PC-9 (cell line): Measurements from ENCODE around the gene TMOD1. TPM values are rescaled to one million over a fixed set of nuclear protein-coding genes. Genes with fewer than 3 reads are reported as not detected.

ENCODE experiments used
- BruUV-seq: library from RNA; stranded (reverse); fragments of 400-500 nt; replicated peaks from 2 replicates; lab custom pipeline; 2021; lab: Mats Ljungman, UMichigan
- CTCF ChIA-PET: fragments of 300-600 bp; sonication (Branson Sonifier 250); formaldehyde crosslinking; loops from one replicate; lab custom pipeline; 2022; ENCODE audit warnings: antibody characterized with exemption; lab: Charles Lee
- POLR2A ChIA-PET: fragments of 300-600 bp; sonication (Branson Sonifier 250); formaldehyde crosslinking; loops from one replicate; lab custom pipeline; 2022; ENCODE audit warnings: antibody characterized with exemption; ENCODE audit not compliant: unreplicated experiment; lab: Charles Lee
- DNase-seq, 2 experiments: peaks; one replicate each; pipeline versions ENCODE4 v3.0.0 to v3.0.0-alpha.2; 2015 to 2022; ENCODE audit warnings: mixed read lengths in 1 of 2
- H2AFZ ChIP-seq: fragments of 200-600 bp; sonication (generic); 2 replicates; pipeline ENCODE4 v1.8.1; 2017; ENCODE audit warnings: antibody characterized with exemption
- H3F3A ChIP-seq: fragments of 200-600 bp; sonication (generic); 2 replicates; pipeline ENCODE4 v1.8.1; 2017; ENCODE audit warnings: antibody characterized with exemption, mild to moderate bottlenecking, low read depth; ENCODE audit not compliant: insufficient read depth
- H3K27ac ChIP-seq: fragments of 200-600 bp; sonication (generic); 2 replicates; pipeline ENCODE4 v1.6.1; 2016; ENCODE audit warnings: mixed run types
- H3K27me3 ChIP-seq: fragments of 200-600 bp; sonication (generic); 2 replicates; pipeline ENCODE4 v1.6.1; 2016; ENCODE audit warnings: low read depth, mixed run types; ENCODE audit not compliant: insufficient read depth
- H3K36me3 ChIP-seq: fragments of 200-600 bp; sonication (generic); 2 replicates; pipeline ENCODE4 v1.6.1; 2016; ENCODE audit warnings: low read depth, mixed run types
- H3K4me1 ChIP-seq: fragments of 200-600 bp; sonication (generic); replicated peaks from 2 replicates; pipeline ENCODE4 v1.6.1; 2016; ENCODE audit warnings: mixed run types; ENCODE audit not compliant: insufficient read depth
- H3K4me2 ChIP-seq: fragments of 200-600 bp; sonication (generic); 2 replicates; pipeline ENCODE4 v1.6.1; 2017; ENCODE audit warnings: mixed run types
- H3K4me3 ChIP-seq: fragments of 200-600 bp; sonication (generic); 2 replicates; pipeline ENCODE4 v1.6.1; 2016; ENCODE audit warnings: mixed run types
- H3K79me2 ChIP-seq: fragments of 200-600 bp; sonication (generic); 2 replicates; pipeline ENCODE4 v1.6.1; 2017; ENCODE audit warnings: low read depth, mixed run types
- H3K9me2 ChIP-seq: fragments of 200-600 bp; sonication (generic); 2 replicates; pipeline ENCODE4 v1.8.1; 2017; ENCODE audit warnings: mild to moderate bottlenecking; ENCODE audit not compliant: insufficient read depth
- H3K9me3 ChIP-seq: fragments of 200-600 bp; sonication (generic); 2 replicates; pipeline ENCODE4 v1.8.1; 2016; ENCODE audit warnings: low read depth; ENCODE audit not compliant: insufficient read depth
- H4K20me1 ChIP-seq: fragments of 200-600 bp; sonication (generic); 2 replicates; pipeline ENCODE4 v1.8.1; 2017; ENCODE audit not compliant: insufficient read depth
- EZH2 ChIP-seq: fragments of 200-600 bp; sonication (generic); IDR thresholded peaks from 2 replicates; pipeline ENCODE4 v1.8.0; 2017; ENCODE audit warnings: antibody characterized with exemption, low read depth
- intact Hi-C: fragments of 100-400 bp; cut with micrococcal nuclease; formaldehyde crosslinking; loops from one replicate; pipeline ENCODE4 v1.10.0; 2022; ENCODE audit not compliant: unreplicated experiment
- total RNA-seq: library from RNA; stranded (reverse); gene quantifications from 2 replicates; pipeline ENCODE4 v1.2.3, GENCODE V29; 2021
- TF ChIP-seq, protein P1 (sequence below): fragments of 200-600 bp; sonication (generic); conservative IDR thresholded peaks from 2 replicates; pipeline ENCODE4 v1.6.1; 2017; ENCODE audit warnings: mixed run types, antibody characterized with exemption, mild to moderate bottlenecking, moderate library complexity

The TMOD1 gene
- total RNA-seq, 1 experiment from 2014 or later: 6.8 TPM

DNA sequence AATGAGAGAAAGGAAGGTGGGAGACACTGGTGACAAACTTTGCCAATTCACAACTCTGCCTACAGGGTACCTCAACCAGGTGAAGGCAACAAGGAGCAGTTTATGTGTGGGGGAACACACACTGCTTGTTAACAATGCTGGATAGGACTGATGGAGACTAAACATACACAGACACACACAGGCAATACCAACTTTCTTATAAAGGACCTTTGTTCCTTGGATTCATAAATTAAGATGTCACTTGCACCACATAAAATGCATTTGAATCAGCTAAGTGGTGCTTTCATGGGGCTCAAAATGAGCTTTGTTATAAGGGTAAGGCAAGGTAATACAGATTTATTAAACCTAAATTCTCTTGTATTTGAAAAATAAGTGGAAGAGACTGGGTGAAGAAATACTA, 127.7 kb downstream of the TMOD1 start:
- Histone ChIP-seq H2AFZ (no peak overlapping the region), H3K36me3 (0 out of 2 replicates have a peak, but pooled peaks cover 8% of the 10 kb centered on the region), H4K20me1 (no peaks in the 10 kb centered on the region), H3K9me2 (no peaks in the 10 kb centered on the region), H3K4me2 (no peak overlapping the region), H3K27me3 (no peaks in the 10 kb centered on the region), H3K27ac (no peak overlapping the region), H3K4me3 (no peak overlapping the region), H3F3A (peaks cover 35% of the 10 kb centered on the region), H3K9me3 (no peaks in the 10 kb centered on the region), H3K4me1 (peaks cover 13% of the 10 kb centered on the region), H3K79me2 (peaks cover 53% of the 10 kb centered on the region)
- ChIA-PET CTCF (no interaction called here), POLR2A (no interaction called here)
- no TSS peak for BruUV-seq
- TF ChIP-seq, protein P1, sequence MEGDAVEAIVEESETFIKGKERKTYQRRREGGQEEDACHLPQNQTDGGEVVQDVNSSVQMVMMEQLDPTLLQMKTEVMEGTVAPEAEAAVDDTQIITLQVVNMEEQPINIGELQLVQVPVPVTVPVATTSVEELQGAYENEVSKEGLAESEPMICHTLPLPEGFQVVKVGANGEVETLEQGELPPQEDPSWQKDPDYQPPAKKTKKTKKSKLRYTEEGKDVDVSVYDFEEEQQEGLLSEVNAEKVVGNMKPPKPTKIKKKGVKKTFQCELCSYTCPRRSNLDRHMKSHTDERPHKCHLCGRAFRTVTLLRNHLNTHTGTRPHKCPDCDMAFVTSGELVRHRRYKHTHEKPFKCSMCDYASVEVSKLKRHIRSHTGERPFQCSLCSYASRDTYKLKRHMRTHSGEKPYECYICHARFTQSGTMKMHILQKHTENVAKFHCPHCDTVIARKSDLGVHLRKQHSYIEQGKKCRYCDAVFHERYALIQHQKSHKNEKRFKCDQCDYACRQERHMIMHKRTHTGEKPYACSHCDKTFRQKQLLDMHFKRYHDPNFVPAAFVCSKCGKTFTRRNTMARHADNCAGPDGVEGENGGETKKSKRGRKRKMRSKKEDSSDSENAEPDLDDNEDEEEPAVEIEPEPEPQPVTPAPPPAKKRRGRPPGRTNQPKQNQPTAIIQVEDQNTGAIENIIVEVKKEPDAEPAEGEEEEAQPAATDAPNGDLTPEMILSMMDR: no peak
- no peak for TF ChIP-seq EZH2
- intact Hi-C loops: no loop called here
- no peak for DNase-seq

DNA sequence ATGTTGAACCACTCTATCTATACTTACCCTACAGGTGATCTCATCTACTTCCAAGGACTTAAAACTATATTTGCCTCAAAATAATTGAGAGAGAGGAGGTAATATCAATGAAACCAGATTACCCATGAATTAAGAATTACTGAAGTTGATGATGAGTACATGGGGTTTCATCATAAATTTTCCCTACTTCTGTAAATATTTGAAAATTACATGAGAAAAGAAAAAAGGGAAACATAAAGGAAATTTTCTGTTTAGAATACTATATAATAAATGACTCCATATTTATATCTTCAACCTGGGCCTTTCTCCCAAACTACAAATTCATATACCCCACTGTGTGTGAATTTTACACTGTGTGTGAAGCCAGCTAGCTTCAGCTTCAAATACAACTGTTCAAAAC, 129.1 kb downstream of the TMOD1 start:
- Histone ChIP-seq H4K20me1 (peaks cover 10% of the 10 kb centered on the region), H3F3A (peaks cover 41% of the 10 kb centered on the region), H3K9me2 (no peaks in the 10 kb centered on the region), H3K9me3 (no peaks in the 10 kb centered on the region), H2AFZ (no peak overlapping the region), H3K27ac (no peak overlapping the region), H3K4me2 (no peak overlapping the region), H3K79me2 (peaks cover 68% of the 10 kb centered on the region), H3K4me1 (peaks cover 24% of the 10 kb centered on the region), H3K36me3 (0 out of 2 replicates have a peak, but pooled peaks cover 3% of the 10 kb centered on the region), H3K4me3 (no peak overlapping the region), H3K27me3 (no peaks in the 10 kb centered on the region)
- no TSS peak for BruUV-seq
- ChIA-PET POLR2A (no interaction called here), CTCF (no interaction called here)
- TF ChIP-seq, protein P1: no peak
- TF ChIP-seq EZH2: no peak
- intact Hi-C loops: no loop called here
- no peak for DNase-seq

DNA sequence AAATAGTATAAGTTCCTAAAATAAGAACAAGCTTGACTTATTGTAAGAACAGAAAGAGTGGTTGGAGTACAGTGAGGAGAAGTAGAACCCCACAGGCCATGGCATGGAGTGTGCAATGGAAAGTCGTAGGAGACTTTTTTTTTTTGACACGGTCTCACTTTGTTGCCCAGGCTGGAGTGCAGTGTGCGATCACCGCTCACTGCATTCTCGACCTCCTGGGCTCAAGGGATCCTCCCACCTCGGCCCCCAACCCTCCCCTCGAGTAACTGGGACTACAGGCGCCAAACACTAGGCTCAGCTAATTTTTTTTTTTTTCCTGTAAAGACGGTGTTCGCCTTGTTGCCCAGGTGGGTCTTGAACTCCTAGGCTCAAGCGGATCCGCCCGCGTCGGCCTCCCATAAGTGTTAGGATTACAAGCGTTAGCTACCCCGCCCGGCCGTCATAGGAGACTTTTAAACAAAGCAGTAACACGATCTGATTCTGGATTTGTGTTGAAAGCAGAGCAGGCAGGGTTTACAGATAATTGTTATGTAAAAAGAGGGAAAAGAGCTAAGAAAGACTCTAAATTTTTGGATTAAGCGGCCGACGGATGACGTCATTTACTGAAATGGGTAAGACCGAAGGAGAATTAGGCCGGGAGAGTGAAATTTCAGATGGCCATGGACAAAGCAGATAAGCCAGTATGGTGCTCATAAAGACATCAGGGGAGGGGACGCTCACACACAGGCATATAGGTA, 130.9 kb downstream of the TMOD1 start:
- peak overlapping the region; percentile 81 for H2AFZ ChIP-seq
- no peaks in the 10 kb centered on the region for H3K27me3 ChIP-seq
- peaks cover 79% of the 10 kb centered on the region for H3K79me2 ChIP-seq
- peaks cover 41% of the 10 kb centered on the region for H3F3A ChIP-seq
- peak; percentile 53 to 55 for DNase-seq
- POLR2A ChIA-PET: interaction anchor here (0.6 to 0.7 kb wide), 5 partner anchors 71 to 389 kb away, joined by 5 to 11 read pairs (median 8); partner anchors contain the start of gene TRMO
- intact Hi-C loops: no loop called here
- peaks cover 38% of the 10 kb centered on the region for H3K4me1 ChIP-seq
- TF ChIP-seq, protein P1: 0 out of 2 replicates have a peak, but pooled peaks have one; percentile 30
- no peak for TF ChIP-seq EZH2
- CTCF ChIA-PET: interaction anchor here (0.7 to 2.3 kb wide), 5 partner anchors 17 to 289 kb away, joined by 3 to 10 read pairs (median 3); no protein-coding TSS in a partner anchor
- peak overlapping the region; percentile 99 for H3K4me2 ChIP-seq
- TSS peak; percentile 73 for BruUV-seq
- no peaks in the 10 kb centered on the region for H3K9me3 ChIP-seq
- peaks cover 19% of the 10 kb centered on the region for H4K20me1 ChIP-seq
- peak overlapping the region; percentile 95 for H3K4me3 ChIP-seq
- H3K9me2 ChIP-seq: no peaks in the 10 kb centered on the region
- H3K36me3 ChIP-seq: no peaks in the 10 kb centered on the region
- H3K27ac ChIP-seq: peak overlapping the region; percentile 99
